Mesodermal cell (in vitro differentiated cells): ENCODE measurements around the gene HTR6.

Experiments
- H3K27ac ChIP-seq: 2 replicates; pipeline ENCODE4 v1.7.0; 2013; ENCODE audit warnings: mild to moderate bottlenecking, low read depth, low read length, moderate library complexity; ENCODE audit not compliant: severe bottlenecking
- H3K36me3 ChIP-seq: 2 replicates; pipeline ENCODE4 v1.7.1; 2013; ENCODE audit warnings: mild to moderate bottlenecking, low read length, moderate library complexity; ENCODE audit not compliant: control insufficient read depth, insufficient read depth
- H3K4me1 ChIP-seq: one replicate; pipeline ENCODE4 v1.7.1; 2013; ENCODE audit warnings: mild to moderate bottlenecking, low read length; ENCODE audit not compliant: insufficient read depth, control insufficient read depth, poor library complexity, severe bottlenecking
- H3K4me3 ChIP-seq: 2 replicates; pipeline ENCODE4 v1.7.0; 2013; ENCODE audit warnings: low read length, control low read depth, mild to moderate bottlenecking; ENCODE audit not compliant: insufficient read depth, poor library complexity, severe bottlenecking; ENCODE audit errors: extremely low read depth
- H3K9me3 ChIP-seq: 2 replicates; pipeline ENCODE4 v1.7.1; 2013; ENCODE audit warnings: mild to moderate bottlenecking, low read length, moderate library complexity; ENCODE audit not compliant: control insufficient read depth
- WGBS, 2 experiments: methylation state at CpG; one replicate each; pipeline ENCODE4 v1.1.5; 2013; ENCODE audit warnings: missing lambda C conversion rate in 2 of 2; ENCODE audit not compliant: insufficient coverage in 2 of 2; 5-methylcytosine and 5-hydroxymethylcytosine counted together

HTR6 gene

DNA sequence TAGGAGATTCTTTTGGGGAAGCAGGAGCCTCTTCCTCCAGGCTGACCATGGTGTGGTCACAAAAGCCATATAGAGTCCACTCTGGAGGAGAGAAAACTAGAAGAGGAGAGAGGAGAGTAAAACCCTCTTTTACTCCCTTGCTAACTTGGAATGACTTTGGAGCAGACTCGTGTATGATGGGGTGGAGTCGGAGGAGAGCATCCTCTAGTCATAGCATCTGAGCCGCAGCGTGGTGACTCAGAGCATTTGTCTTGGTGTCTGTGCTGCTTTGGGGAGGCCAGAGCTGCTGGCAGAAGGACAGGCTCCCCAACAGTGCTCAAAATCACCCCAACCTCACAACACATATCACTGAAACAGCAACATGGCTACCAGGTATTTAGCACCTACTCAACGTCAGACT lies 11.1 kb downstream of the HTR6 start:
- Histone ChIP-seq H3K4me1 (no peaks in the 10 kb centered on the region), H3K9me3 (no peaks in the 10 kb centered on the region), H3K36me3 (no peaks in the 10 kb centered on the region), H3K4me3 (no peak overlapping the region), H3K27ac (no peak overlapping the region)
- WGBS, 2 experiments, result 40 to 56% methylated on average over 1 to 2 of the region's 5 CpGs

DNA sequence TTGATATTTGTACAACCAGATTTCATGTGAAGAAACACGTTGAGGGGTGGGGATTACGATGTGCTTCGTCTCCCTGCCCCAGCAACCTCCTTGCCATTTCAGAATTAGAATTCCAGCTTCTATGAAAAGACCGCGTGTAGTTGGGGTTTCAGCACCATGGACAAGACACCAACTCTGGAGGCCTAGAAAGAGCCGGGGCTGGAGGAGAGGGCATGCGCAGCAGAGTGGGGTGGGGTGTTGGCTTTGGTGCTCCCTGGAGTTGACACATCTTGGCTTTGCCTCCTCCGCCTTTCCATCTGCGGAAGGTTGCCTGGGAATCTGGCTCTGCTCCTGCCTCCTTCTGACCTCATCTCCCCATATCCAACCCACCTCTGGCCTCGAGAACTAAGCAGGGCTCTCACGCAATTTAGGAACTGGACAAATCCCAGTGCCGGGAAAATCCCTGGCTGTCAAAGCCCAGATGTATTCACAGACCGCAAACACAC lies 11.8 kb downstream of the HTR6 start:
- no peak overlapping the region for H3K27ac ChIP-seq
- H3K36me3 ChIP-seq, result no peaks in the 10 kb centered on the region
- 24 to 36% methylated on average over 8 to 12 of the region's 13 CpGs for WGBS, 2 experiments

DNA sequence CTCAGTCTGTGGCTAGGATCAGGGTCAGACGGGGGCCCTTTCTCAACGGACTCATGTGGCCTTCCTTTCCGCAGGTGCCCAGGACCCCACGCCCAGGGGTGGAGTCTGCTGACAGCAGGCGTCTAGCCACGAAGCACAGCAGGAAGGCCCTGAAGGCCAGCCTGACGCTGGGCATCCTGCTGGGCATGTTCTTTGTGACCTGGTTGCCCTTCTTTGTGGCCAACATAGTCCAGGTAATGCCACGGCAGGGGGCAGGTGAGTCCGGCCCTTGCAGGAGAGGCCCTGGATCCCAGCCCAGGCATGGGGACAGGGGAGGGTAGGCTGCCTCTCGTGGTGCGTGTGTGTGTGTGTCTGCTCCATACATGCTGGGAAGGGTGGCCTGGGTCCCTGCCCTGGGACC lies 13.8 kb downstream of the HTR6 start:
- Histone ChIP-seq H3K4me1 (no peaks in the 10 kb centered on the region), H3K9me3 (no peaks in the 10 kb centered on the region), H3K4me3 (no peak overlapping the region), H3K36me3 (no peaks in the 10 kb centered on the region), H3K27ac (no peak overlapping the region)
- 69 to 73% methylated on average over 9 to 11 of the region's 11 CpGs for WGBS, 2 experiments

More for the DNA sequence above, 11.8 kb downstream of the HTR6 start:
- Histone ChIP-seq H3K9me3 (no peaks in the 10 kb centered on the region), H3K4me3 (no peak overlapping the region), H3K4me1 (no peaks in the 10 kb centered on the region)

DNA sequence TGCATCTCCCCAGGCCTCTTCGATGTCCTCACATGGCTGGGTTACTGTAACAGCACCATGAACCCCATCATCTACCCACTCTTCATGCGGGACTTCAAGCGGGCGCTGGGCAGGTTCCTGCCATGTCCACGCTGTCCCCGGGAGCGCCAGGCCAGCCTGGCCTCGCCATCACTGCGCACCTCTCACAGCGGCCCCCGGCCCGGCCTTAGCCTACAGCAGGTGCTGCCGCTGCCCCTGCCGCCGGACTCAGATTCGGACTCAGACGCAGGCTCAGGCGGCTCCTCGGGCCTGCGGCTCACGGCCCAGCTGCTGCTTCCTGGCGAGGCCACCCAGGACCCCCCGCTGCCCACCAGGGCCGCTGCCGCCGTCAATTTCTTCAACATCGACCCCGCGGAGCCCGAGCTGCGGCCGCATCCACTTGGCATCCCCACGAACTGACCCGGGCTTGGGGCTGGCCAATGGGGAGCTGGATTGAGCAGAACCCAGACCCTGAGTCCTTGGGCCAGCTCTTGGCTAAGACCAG lies 14.3 kb downstream of the HTR6 start:
- Histone ChIP-seq H3K27ac (no peak overlapping the region), H3K4me1 (no peaks in the 10 kb centered on the region), H3K9me3 (no peaks in the 10 kb centered on the region), H3K4me3 (no peak overlapping the region), H3K36me3 (no peaks in the 10 kb centered on the region)
- WGBS, 2 experiments, result 87 to 92% methylated on average over 13 to 34 of the region's 34 CpGs

DNA sequence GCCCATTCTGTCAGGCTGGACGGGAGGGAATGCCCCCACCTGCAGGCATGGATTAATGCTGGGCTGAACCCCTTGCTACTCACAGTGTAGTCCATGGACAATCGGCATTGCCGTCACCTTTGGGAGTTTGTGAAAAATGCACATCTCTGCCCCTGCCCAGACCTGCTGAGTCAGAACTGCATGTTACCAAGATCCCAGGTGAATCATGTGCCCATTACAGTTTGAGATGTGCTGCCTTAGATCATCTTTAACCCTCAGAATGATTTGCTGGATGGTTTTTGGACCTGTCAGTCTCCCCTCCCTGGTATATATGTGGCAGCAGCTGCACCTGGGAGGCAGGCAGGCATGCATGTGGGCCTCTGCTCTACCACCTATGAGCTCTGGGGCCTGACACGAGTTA lies 15.0 kb downstream of the HTR6 start:
- Histone ChIP-seq H3K27ac (no peak overlapping the region), H3K36me3 (no peaks in the 10 kb centered on the region), H3K4me3 (no peak overlapping the region), H3K9me3 (no peaks in the 10 kb centered on the region), H3K4me1 (no peaks in the 10 kb centered on the region)
- WGBS, 2 experiments, result 82 to 88% methylated on average over 4 of the region's 4 CpGs

DNA sequence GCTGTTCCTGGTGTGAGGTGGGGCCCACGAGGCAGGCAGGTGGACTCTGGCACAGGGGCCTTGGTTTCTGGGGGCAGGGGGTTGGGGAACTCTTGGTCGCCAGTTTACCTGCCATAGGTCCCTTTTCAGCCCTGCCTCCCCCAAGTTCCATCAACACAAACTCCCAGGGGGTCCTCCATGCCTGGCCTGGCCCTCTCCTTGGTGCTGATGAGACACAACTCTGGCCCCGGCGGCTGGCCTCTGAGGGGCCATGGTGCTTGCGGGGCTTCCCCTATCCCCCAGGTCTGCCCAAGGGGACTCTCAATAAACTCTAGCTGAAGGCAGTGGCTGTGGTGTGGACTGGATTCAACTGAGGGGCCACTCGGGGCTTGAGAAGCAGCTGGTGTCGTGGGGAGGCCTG lies 16.0 kb downstream of the HTR6 start:
- WGBS, 2 experiments, result 74 to 83% methylated on average over 1 to 3 of the region's 7 CpGs
- no peaks in the 10 kb centered on the region for H3K9me3 ChIP-seq

DNA sequence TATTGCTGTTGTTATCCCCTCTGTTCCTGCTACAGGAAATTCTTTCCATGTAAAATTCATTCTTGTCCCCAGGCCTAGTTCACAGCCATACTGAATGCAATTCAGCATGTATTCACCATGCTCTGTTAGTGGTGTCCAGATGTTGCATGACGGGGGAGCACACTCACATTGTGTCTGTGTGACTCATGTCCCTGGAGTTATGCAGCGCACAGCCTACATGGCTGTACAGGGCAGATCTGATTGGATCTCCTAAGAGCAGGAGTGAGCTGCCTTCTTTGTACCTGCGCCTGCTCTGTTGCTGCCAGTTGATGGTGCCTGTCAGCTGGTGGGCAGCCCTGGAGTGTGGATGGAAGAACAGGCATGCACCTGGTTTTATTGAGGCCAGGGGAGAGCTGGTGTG lies 17.6 kb downstream of the HTR6 start:
- WGBS, 2 experiments, result 78 to 85% methylated on average over 3 of the region's 3 CpGs

More for the DNA sequence above, 16.0 kb downstream of the HTR6 start:
- Histone ChIP-seq H3K4me1 (no peaks in the 10 kb centered on the region), H3K4me3 (no peak overlapping the region), H3K36me3 (no peaks in the 10 kb centered on the region), H3K27ac (no peak overlapping the region)

DNA sequence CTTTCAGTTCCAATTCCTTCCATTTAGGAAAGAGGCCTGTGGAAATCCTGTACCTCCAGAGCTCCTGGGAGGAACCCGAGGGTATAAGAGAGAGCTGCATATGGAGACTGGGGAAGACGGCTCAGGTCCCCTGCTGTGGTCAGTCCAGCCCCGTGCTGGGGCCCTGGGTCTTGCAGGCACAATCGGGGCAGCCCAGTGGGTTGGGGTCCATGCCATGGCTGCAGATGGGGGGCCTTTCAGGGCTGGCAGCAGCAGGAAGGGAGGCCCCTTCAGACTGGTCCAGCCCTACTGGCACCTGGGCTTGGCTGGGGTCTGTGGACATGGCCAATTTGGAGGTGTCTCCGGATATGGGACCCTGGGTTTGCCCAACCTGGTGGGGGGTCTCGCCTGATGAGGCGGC lies 18.2 kb downstream of the HTR6 start:
- no peaks in the 10 kb centered on the region for H3K4me1 ChIP-seq
- H3K27ac ChIP-seq, result no peak overlapping the region
- no peaks in the 10 kb centered on the region for H3K36me3 ChIP-seq
- H3K4me3 ChIP-seq, result no peak overlapping the region
- H3K9me3 ChIP-seq, result no peaks in the 10 kb centered on the region
- WGBS, 2 experiments, result 71 to 84% methylated on average over 6 to 7 of the region's 7 CpGs

More for the DNA sequence above, 17.6 kb downstream of the HTR6 start:
- Histone ChIP-seq H3K27ac (no peak overlapping the region), H3K4me3 (no peak overlapping the region), H3K36me3 (no peaks in the 10 kb centered on the region), H3K9me3 (no peaks in the 10 kb centered on the region), H3K4me1 (no peaks in the 10 kb centered on the region)

DNA sequence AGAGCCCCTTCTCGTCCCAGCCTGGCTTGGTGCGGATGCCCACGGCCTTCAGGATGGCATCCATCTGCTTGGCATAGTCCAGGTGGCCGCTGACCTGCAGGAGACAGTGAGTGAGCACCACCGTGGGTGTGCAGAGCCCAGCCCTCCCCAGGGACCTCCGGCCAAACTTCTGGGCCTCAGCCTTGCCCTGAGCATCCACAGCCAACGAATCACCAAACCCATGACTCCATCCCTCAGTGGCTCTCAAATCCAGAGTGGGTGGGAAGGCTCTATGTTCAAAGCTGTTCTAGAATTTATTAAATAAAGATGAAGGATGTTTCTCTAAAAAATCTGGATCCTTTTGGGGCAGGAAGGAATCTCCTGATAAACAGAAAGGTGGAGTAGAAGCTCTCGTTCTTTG lies 18.7 kb downstream of the HTR6 start:
- Histone ChIP-seq H3K9me3 (no peaks in the 10 kb centered on the region), H3K4me1 (no peaks in the 10 kb centered on the region), H3K36me3 (no peaks in the 10 kb centered on the region), H3K27ac (no peak overlapping the region), H3K4me3 (no peak overlapping the region)
- 81 to 86% methylated on average over 6 of the region's 8 CpGs for WGBS, 2 experiments

DNA sequence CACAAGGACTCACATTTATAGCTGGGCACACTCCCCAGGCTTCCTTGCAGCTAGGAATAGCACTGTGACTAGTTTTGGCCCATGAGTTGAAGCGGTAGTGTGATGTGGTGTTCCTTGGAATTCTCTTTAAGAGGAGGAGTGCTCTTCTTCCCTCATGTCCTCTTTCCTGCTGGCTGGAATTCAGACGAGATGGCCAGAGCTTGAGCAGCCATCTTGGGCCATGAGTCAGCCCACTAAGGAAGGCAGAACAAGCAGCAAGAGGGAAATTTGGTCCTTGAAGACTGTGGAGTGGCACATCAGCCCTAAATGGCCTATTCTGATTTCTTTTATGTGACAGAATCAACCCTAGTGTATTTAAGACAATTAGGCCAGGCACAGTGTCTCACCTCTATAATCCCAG lies 20.0 kb downstream of the HTR6 start:
- Histone ChIP-seq H3K27ac (no peak overlapping the region), H3K4me1 (no peaks in the 10 kb centered on the region), H3K9me3 (peaks cover 2% of the 10 kb centered on the region), H3K4me3 (no peak overlapping the region), H3K36me3 (no peaks in the 10 kb centered on the region)
- 83 to 100% methylated on average over 1 to 2 of the region's 2 CpGs for WGBS, 2 experiments

DNA sequence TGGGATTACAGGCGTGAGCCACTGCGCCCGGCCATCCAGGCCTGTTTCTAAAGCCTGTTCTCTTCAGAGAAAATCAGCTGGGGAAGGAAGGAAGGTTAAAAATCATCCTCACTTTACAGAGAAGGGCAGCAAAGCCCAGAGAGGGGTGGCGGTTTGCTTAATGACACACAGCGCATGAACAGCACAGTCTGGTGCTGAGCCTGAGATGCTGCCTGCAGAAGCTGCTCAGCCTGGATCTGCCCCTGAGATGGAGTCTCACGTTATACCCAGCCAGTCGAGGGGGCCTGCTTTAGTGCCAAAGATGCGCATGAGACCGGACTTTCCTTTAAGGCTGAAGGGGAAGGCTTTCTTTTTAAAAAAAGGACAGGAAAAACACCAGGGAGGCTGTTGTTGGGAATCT lies 21.3 kb downstream of the HTR6 start:
- Histone ChIP-seq H3K4me3 (no peak overlapping the region), H3K36me3 (no peaks in the 10 kb centered on the region), H3K27ac (no peak overlapping the region), H3K4me1 (no peaks in the 10 kb centered on the region), H3K9me3 (peaks cover 4% of the 10 kb centered on the region)
- 70 to 73% methylated on average over 5 to 9 of the region's 9 CpGs for WGBS, 2 experiments
